NCI-H1436 treated with DMSO at 0.1 percent for 48 hours (cell line): ENCODE measurements around the gene NUDT4.
"Not testable (repeated sequence)": the region's sequence is repeated elsewhere in the genome, so short reads cannot be mapped to it uniquely, and the experiment has no call there.

Source experiments
- DNase-seq: peaks from one replicate; lab custom pipeline; 2025; lab: John Stamatoyannopoulos, UW

The NUDT4 gene

GRCh38 chr12:93429448-93429847 lies 51.7 kb downstream of the NUDT4 start:
- no peak for DNase-seq

GRCh38 chr12:93429852-93430251 lies 52.1 kb downstream of the NUDT4 start:
- no peak for DNase-seq

GRCh38 chr12:93430280-93430679 lies 52.6 kb downstream of the NUDT4 start:
- no peak for DNase-seq

GRCh38 chr12:93432031-93432430 lies 54.3 kb downstream of the NUDT4 start:
- not testable (repeated sequence) for DNase-seq

- DNase-seq, result no peak
These were observed 56.6 kb downstream of the NUDT4 start for GRCh38 chr12:93434256-93434865.

- no peak for DNase-seq
These were observed 60.7 kb downstream of the NUDT4 start for GRCh38 chr12:93438266-93439050.

- no peak for DNase-seq
These were observed 62.5 kb downstream of the NUDT4 start for GRCh38 chr12:93440043-93440835.

- no peak for DNase-seq
These were observed 63.4 kb downstream of the NUDT4 start for GRCh38 chr12:93441081-93441616.

GRCh38 chr12:93441617-93442410 lies 64.1 kb downstream of the NUDT4 start, which contains the start of gene UBE2N:
TSS of gene UBE2N (minus strand) at chr12:93441947. CDS start at chr12:93441884, 63 bp downstream.
- DNase-seq, result peak; percentile 61

- no peak for DNase-seq
These were observed 65.0 kb downstream of the NUDT4 start for GRCh38 chr12:93442411-93443340.

GRCh38 chr12:93443576-93443975 lies 65.9 kb downstream of the NUDT4 start:
- DNase-seq, result no peak

- no peak for DNase-seq
These were observed 70.0 kb downstream of the NUDT4 start for GRCh38 chr12:93447555-93448290.

GRCh38 chr12:93448796-93449195 lies 71.1 kb downstream of the NUDT4 start:
- no peak for DNase-seq

GRCh38 chr12:93449277-93449676 lies 71.6 kb downstream of the NUDT4 start:
- no peak for DNase-seq

- no peak for DNase-seq
These were observed 73.9 kb downstream of the NUDT4 start for GRCh38 chr12:93451423-93452158.

- no peak for DNase-seq
These were observed 75.9 kb downstream of the NUDT4 start for GRCh38 chr12:93453633-93454032.

GRCh38 chr12:93456077-93456476 lies 78.4 kb downstream of the NUDT4 start:
- no peak for DNase-seq
